Right cardiac atrium (tissue), 5 donors: ENCODE measurements around the gene MYO1C. TPM values are rescaled to one million over a fixed set of nuclear protein-coding genes. Genes with fewer than 3 reads are reported as not detected.
"Not testable (repeated sequence)": the region's sequence is repeated elsewhere in the genome, so short reads cannot be mapped to it uniquely, and the experiment has no call there.

Experiments used
- ATAC-seq, 2 donors: fragments of 200-7000 bp; cut with Tn5 transposase; one replicate each; pipeline versions ENCODE4 v1.8.0 to v1.9.1; 2020; ENCODE audit warnings: moderate library complexity in 2 of 2, mild to moderate bottlenecking in 1 of 2
- DNase-seq, 3 donors: peaks; one replicate each; pipeline ENCODE4 v3.0.0-alpha.2; 2020
- H3K27ac ChIP-seq: one replicate; pipeline ENCODE4 v1.5.1; 2013; ENCODE audit warnings: mild to moderate bottlenecking, low read length, control low read depth, moderate library complexity
- H3K27me3 ChIP-seq: one replicate; pipeline ENCODE4 v1.6.1; 2013; ENCODE audit not compliant: control insufficient read depth, insufficient read depth
- H3K4me1 ChIP-seq: one replicate; pipeline ENCODE4 v1.6.1; 2013; ENCODE audit warnings: low read length; ENCODE audit not compliant: control insufficient read depth, insufficient read depth
- H3K4me3 ChIP-seq: one replicate; pipeline ENCODE4 v1.5.1; 2013; ENCODE audit warnings: low read length, control low read depth
- H3K9me3 ChIP-seq: one replicate; pipeline ENCODE4 v1.6.1; 2013; ENCODE audit warnings: low read length; ENCODE audit not compliant: control insufficient read depth
- WGBS: extraction: QIAGEN DNeasy Blood & Tissue Kit; methylation state at CpG from one replicate; pipeline ENCODE4 v1.1.7; 2013; 5-methylcytosine and 5-hydroxymethylcytosine counted together
- intact Hi-C, 4 donors: fragments of 100-400 bp; cut with DNase I; formaldehyde crosslinking; loops; one replicate each; pipeline versions ENCODE4 v1.11.0 to v1.14.0; 2022 to 2023
- polyA plus RNA-seq: library from polyadenylated mRNA; stranded (reverse); fragments of 200-250 nt; gene quantifications from one replicate; pipeline ENCODE4 v1.2.3, GENCODE V29; 2013
- total RNA-seq, 4 donors: library from RNA; stranded (reverse); fragmentation: NEBNext Ultra II Directional; extraction: Animal tissue kit (Norgen Biotek cat#: 25700); gene quantifications; one replicate each; pipeline ENCODE4 v1.2.1, GENCODE V29; 2021
- donor health status: healthy with polysubstance abuse.
- donor health status: DM: no; HTN: yes; CAD: no.
- donor health status: DM: no; HTN: no; CAD: no.
- donor health status: DM: no; HTN: yes; CAD: no; lungs with severe emphysema.
- donor health status: DM: yes; HTN: yes; CAD: no.

The MYO1C gene
- total and polyA plus RNA-seq, 5 donors = 78.9 to 185 (median 175) TPM

DNA sequence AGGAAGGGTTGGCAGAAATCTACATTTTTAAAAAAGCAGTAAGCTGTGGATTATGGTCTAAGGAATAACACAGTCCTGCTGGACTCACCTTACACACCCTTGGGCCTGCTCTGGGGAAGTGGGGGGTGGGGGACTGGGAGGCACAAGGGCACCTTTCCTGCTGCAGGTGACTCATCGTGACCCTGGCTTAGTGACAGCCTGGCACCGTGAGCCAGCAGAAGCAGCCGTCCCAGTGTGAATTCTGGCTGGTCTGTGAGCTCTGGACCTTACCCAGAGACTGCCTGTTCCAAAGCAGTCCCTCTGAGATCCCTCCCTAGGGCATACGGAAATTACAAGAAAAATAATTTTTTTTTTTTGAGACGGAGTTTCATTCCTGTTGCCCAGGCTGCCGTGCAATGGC lies 32.3 kb downstream of the MYO1C start:
- intact Hi-C loops = no loop called here
- 23% methylated on average over 6 of the region's 6 CpGs for WGBS
- H3K27me3 ChIP-seq = no peaks in the 10 kb centered on the region
- no peaks in the 10 kb centered on the region for H3K9me3 ChIP-seq
- H3K4me1 ChIP-seq = peaks cover 2% of the 10 kb centered on the region
- ATAC-seq = peak; percentile 17 to 36
- no peak overlapping the region for H3K4me3 ChIP-seq
- peak overlapping the region; percentile 84 for H3K27ac ChIP-seq
- peak; percentile 81 to 91 (median 90) for DNase-seq

- H3K9me3 ChIP-seq = no peaks in the 10 kb centered on the region
- H3K27me3 ChIP-seq = no peaks in the 10 kb centered on the region
- ATAC-seq = peak; percentile 91 to 96
- H3K27ac ChIP-seq = peak within 1 kb of the TSS; percentile 94
- H3K4me3 ChIP-seq = peak within 1 kb of the TSS; percentile 75
- peak; percentile 97 to 99 (median 99) for DNase-seq
- under 1% methylated on average over 93 of the region's 93 CpGs for whole genome bisulfite sequencing
- H3K4me1 ChIP-seq = peaks cover 8% of the 10 kb centered on the region
- intact Hi-C loops = loop anchor here in 2 of 4 donors (2.0 to 10.0 kb wide), 2 partner anchors 61 to 91 kb away; partner anchors contain the start of gene INPP5K (in 1 of the 2)
Observed at GRCh38 chr17:1455797-1456599, 36.5 kb downstream of the MYO1C start, which contains the start of gene CRK. Gene CRK, minus strand, starts transcription at chr17:1456232. Its CDS starts 115 bp downstream, at chr17:1456117.

DNA sequence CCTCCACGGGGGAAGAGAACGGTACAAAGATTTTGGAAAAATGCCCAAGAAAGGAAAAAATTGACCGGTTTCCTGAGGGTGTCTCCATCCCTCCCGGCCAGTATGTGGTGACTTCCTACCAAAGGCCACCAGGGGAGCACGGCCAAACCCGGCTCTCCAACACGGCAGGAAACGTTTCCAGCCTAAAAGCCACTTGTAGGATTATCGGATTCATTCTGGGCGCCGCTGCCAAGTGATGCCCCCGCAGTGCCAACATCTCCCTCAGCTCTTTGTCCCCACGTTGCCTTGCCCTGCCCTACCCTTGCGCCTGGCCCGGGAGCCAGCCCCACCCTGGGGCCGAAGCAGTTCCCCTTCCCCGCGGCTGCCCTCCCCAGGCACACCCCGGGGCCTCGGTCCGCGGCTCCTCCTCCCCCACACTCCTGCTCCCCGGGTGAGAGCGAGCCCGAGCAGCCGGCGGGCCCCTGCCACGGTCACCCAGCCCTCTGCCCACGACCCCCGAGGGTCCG lies 37.1 kb downstream of the MYO1C start:
- peak; percentile 65 to 73 for ATAC-seq
- intact Hi-C loops = loop anchor here in 2 of 4 donors (2.0 to 10.0 kb wide), 2 partner anchors 61 to 91 kb away; partner anchors contain the start of gene INPP5K (in 1 of the 2)

GRCh38 chr17:1454541-1454940 lies 37.9 kb downstream of the MYO1C start:
- peaks cover 5% of the 10 kb centered on the region for H3K4me1 ChIP-seq
- 46% methylated on average over 9 of the region's 9 CpGs for WGBS
- intact Hi-C loops = loop anchor here in 3 of 4 donors (2.0 to 10.0 kb wide), 4 partner anchors 62 to 92 kb away; partner anchors contain the start of gene INPP5K (in 2 of the 3)

More for the DNA sequence above, 37.1 kb downstream of the MYO1C start:
- whole genome bisulfite sequencing = under 1% methylated on average over 31 of the region's 31 CpGs
- Histone ChIP-seq H3K27me3 (no peaks in the 10 kb centered on the region), H3K4me3 (peak overlapping the region; percentile 75), H3K4me1 (peaks cover 8% of the 10 kb centered on the region), H3K9me3 (no peaks in the 10 kb centered on the region), H3K27ac (peak overlapping the region; percentile 94)
- peak; percentile 81 to 88 (median 87) for DNase-seq

GRCh38 chr17:1453694-1454093 lies 38.8 kb downstream of the MYO1C start:
- ATAC-seq, H3K9me3 ChIP-seq, H3K4me1 ChIP-seq, DNase-seq, H3K27me3 ChIP-seq, H3K4me3 ChIP-seq, H3K27ac ChIP-seq: not testable (repeated sequence)
- intact Hi-C loops = loop anchor here in 3 of 4 donors (2.0 to 10.0 kb wide), 4 partner anchors 63 to 91 kb away; partner anchors contain the start of gene INPP5K (in 2 of the 3)
- 93% methylated on average over 11 of the region's 11 CpGs for WGBS

More at GRCh38 chr17:1454541-1454940, 37.9 kb downstream of the MYO1C start:
- DNase-seq = peak in 1 of 3 donors; percentile 9
- ATAC-seq = no peak
- Histone ChIP-seq H3K4me3 (peak overlapping the region; percentile 75), H3K9me3 (no peaks in the 10 kb centered on the region), H3K27ac (peak overlapping the region; percentile 94), H3K27me3 (no peaks in the 10 kb centered on the region)

DNA sequence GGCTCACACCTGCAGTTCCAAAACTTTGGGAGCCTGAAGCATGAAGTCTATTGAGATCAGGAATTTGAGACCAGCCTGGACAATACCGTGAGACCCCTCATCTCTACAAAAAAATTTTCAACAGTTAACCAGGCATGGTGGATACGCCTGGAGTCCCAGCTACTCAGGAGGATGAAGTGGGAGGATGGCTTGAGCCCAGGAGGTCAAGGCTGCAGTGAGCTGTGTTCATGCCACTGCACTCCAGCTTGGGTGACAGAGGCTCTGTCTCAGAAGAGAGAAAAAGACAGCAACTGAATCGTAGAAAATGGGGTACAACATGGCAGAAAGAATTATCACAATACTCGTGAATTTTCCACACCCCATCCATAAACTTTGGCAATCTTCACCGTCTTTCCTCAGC lies 39.6 kb downstream of the MYO1C start:
- Histone ChIP-seq H3K9me3 (no peaks in the 10 kb centered on the region), H3K27me3 (no peaks in the 10 kb centered on the region), H3K27ac (no peak overlapping the region), H3K4me1 (peaks cover 14% of the 10 kb centered on the region), H3K4me3 (no peak overlapping the region)
- DNase-seq (no peak), ATAC-seq (no peak)
- WGBS = 50% methylated on average over 5 of the region's 5 CpGs
- intact Hi-C loops = loop anchor here in 3 of 4 donors (5.0 to 10.0 kb wide), 3 partner anchors 64 to 91 kb away; partner anchors contain the start of gene INPP5K (in 1 of the 3)

DNA sequence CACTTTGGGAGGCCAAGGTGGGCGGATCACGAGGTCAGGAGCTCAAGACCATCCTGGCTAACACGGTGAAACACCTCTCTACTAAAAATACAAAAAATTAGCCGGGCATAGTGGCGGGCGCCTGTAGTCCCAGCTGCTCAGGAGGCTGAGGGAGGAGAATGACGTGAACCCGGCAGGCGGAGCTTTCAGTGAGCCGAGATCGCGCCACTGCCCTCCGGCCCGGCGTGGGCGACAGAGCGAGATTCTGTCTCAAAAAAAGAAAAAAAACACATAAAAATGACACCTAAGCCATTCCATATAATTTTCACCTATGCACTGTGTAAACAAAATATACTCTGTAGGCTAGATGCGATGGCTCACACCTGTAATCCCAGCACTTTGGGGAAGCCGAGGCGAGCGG lies 42.2 kb downstream of the MYO1C start:
- peaks cover 21% of the 10 kb centered on the region for H3K4me1 ChIP-seq
- not testable (repeated sequence) for H3K9me3 ChIP-seq, H3K27ac ChIP-seq, DNase-seq, ATAC-seq, H3K4me3 ChIP-seq, H3K27me3 ChIP-seq
- intact Hi-C loops = loop anchor here in 3 of 4 donors (5.0 to 10.0 kb wide), 3 partner anchors 67 to 88 kb away; partner anchors contain the start of gene INPP5K (in 1 of the 3)
- 94% methylated on average over 21 of the region's 21 CpGs for WGBS

DNA sequence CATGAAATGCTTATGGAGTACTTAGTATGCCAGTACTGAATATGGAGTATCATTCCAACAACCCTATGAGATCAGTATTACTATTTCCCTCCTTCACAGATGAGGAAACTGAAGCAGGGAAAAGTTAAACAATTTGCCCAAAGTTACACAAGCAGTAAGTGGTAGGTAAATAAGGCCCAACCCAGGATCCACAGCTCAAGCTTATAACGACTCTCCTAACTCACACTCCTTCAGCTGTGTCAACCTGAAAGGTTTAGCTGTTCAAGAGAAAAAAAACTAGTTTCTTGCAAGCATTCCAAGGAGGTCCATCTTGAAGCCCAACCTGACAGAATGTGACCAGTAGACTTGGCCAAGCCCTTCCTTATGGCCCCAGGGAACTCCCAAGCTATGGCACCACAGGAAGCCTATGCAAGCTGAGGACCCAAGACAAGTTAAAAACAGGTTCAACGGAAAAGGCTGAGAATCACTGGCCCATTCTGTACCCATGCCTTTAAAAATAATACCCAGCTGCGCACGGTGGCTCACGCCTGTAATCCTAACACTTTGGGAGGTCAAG lies 43.0 kb downstream of the MYO1C start:
- no peak for ATAC-seq
- peaks cover 20% of the 10 kb centered on the region for H3K4me1 ChIP-seq
- intact Hi-C loops = no loop called here
- H3K9me3 ChIP-seq = no peaks in the 10 kb centered on the region
- DNase-seq = no peak
- 84% methylated on average over 5 of the region's 5 CpGs for WGBS
- no peaks in the 10 kb centered on the region for H3K27me3 ChIP-seq
- H3K4me3 ChIP-seq = no peak overlapping the region
- peak overlapping the region; percentile 48 for H3K27ac ChIP-seq

DNA sequence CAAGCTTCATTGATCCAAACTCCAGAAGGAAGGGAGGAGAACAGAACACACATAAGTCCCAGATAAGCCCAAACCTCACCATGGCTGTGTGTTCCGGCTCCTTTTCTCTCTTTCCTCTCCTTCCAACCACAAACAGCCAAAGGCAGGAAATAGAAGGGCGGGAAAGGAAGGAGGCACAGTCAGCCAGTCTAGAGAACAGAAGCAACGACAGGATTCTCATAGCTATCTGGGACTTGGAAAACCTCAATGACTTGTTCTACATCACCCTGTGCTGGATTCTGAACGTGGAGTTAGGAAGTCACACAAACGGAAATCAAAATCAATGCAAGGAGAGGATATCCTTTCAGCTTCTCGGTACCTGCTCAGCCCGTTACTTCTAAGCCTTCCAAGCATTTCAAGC lies 45.4 kb downstream of the MYO1C start:
- H3K4me3 ChIP-seq = no peak overlapping the region
- H3K4me1 ChIP-seq = peaks cover 20% of the 10 kb centered on the region
- H3K27me3 ChIP-seq = no peaks in the 10 kb centered on the region
- H3K9me3 ChIP-seq = no peaks in the 10 kb centered on the region
- DNase-seq (peak in 1 of 3 donors; percentile 29), ATAC-seq (peak; percentile 64 to 81)
- intact Hi-C loops = no loop called here
- H3K27ac ChIP-seq = peak overlapping the region; percentile 70
- WGBS = 55% methylated on average over 7 of the region's 7 CpGs

DNA sequence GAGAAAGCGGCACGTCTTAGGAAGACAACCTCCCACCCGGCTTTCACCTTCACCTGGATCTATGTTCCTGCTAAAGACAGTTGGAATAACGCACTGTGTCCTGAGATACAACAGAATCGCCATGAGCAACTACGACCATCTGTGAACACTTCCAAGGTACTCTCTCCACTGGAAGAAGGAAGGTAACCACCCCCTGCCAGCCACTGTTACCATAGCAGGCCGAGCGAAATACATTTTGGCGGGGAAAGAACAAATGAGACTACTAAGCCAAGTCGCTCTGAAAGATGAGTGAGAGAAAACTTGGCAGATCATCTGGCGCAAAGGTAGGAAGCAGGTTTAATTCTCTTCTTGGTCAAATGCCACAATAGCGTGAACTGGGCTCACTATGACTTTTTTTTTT lies 46.3 kb downstream of the MYO1C start:
- H3K9me3 ChIP-seq = no peaks in the 10 kb centered on the region
- DNase-seq = no peak
- H3K27ac ChIP-seq = peak overlapping the region; percentile 36
- intact Hi-C loops = no loop called here
- no peak overlapping the region for H3K4me3 ChIP-seq
- H3K27me3 ChIP-seq = no peaks in the 10 kb centered on the region
- peaks cover 17% of the 10 kb centered on the region for H3K4me1 ChIP-seq
- no peak for ATAC-seq
- 89% methylated on average over 12 of the region's 12 CpGs for WGBS
